Aorta (tissue), 5 donors: Measurements from ENCODE around the gene METAP2. TPM values are rescaled to one million over a fixed set of nuclear protein-coding genes. Genes with fewer than 3 reads are reported as not detected.
A peak's percentile ranks its signal among the peaks of the same experiment; 100 is the strongest.

ENCODE experiments used
- ATAC-seq: fragments of 200-7000 bp; cut with Tn5 transposase; one replicate; pipeline ENCODE4 v1.9.1; 2022; ENCODE audit warnings: moderate library complexity; ENCODE audit not compliant: low FRiP score
- DNase-seq, 2 donors: peaks; one replicate each; pipeline ENCODE4 v3.0.0-alpha.2; 2020
- H3K27ac ChIP-seq, 2 donors: one replicate each; pipeline ENCODE4 v1.5.1; 2013; ENCODE audit warnings: low read length in 2 of 2, mild to moderate bottlenecking in 2 of 2, moderate library complexity in 2 of 2, control low read depth in 1 of 2, inconsistent platforms in 1 of 2, low read depth in 1 of 2
- H3K27me3 ChIP-seq, 2 donors: one replicate each; pipeline ENCODE4 v1.6.1; 2013; ENCODE audit warnings: control low read depth in 1 of 2, low read length in 1 of 2, mild to moderate bottlenecking in 1 of 2, moderate library complexity in 1 of 2; ENCODE audit not compliant: insufficient read depth in 2 of 2, control insufficient read depth in 1 of 2
- H3K36me3 ChIP-seq, 2 donors: one replicate each; pipeline ENCODE4 v1.6.1; 2013; ENCODE audit warnings: control low read depth in 1 of 2, low read length in 1 of 2, mild to moderate bottlenecking in 1 of 2; ENCODE audit not compliant: insufficient read depth in 2 of 2, control insufficient read depth in 1 of 2
- H3K4me1 ChIP-seq, 2 donors: one replicate each; pipeline ENCODE4 v1.6.1; 2013; ENCODE audit warnings: low read length in 2 of 2, control low read depth in 1 of 2, mild to moderate bottlenecking in 1 of 2, moderate library complexity in 1 of 2; ENCODE audit not compliant: insufficient read depth in 2 of 2, control insufficient read depth in 1 of 2
- H3K4me3 ChIP-seq, 2 donors: one replicate each; pipeline ENCODE4 v1.5.1; 2013; ENCODE audit warnings: low read length in 2 of 2, control low read depth in 1 of 2, mild to moderate bottlenecking in 1 of 2
- H3K9me3 ChIP-seq: one replicate; pipeline ENCODE4 v1.6.1; 2013; ENCODE audit warnings: mild to moderate bottlenecking, low read length; ENCODE audit not compliant: control insufficient read depth
- WGBS, 2 donors: extraction: QIAGEN DNeasy Blood & Tissue Kit; methylation state at CpG; one replicate each; pipeline ENCODE4 v1.1.7; 2013; 5-methylcytosine and 5-hydroxymethylcytosine counted together
- intact Hi-C, 2 donors: fragments of 100-400 bp; cut with DNase I; formaldehyde crosslinking; loops; one replicate each; pipeline versions ENCODE4 v1.14.2 to v1.15.0; 2022
- polyA plus RNA-seq, 2 donors: library from polyadenylated mRNA; stranded (reverse); fragments of 200-250 nt; gene quantifications; one replicate each; pipeline ENCODE4 v1.2.3, GENCODE V29; 2013
- total RNA-seq, 2 donors: library from RNA; stranded (reverse); fragmentation: NEBNext Ultra II Directional; extraction: Animal tissue kit (Norgen Biotek cat#: 25700); gene quantifications; one replicate each; pipeline ENCODE4 v1.2.1, GENCODE V29; 2021
- donor health status: healthy with polysubstance abuse.
- donor health status: Bipolar disorder and iron deficiency.
- donor health status: DM: no; HTN: no; CAD: no.
- donor health status: DM: no; HTN: no; CAD: no.
- donor health status: DM: yes; HTN: yes; CAD: no.

METAP2 gene
- total and polyA plus RNA-seq, 4 donors = 55.7 to 106 (median 70.6) TPM

- 88 to 89% methylated on average over 2 of the region's 2 CpGs for WGBS, 2 donors
- no peaks in the 10 kb centered on the region for H3K27me3 ChIP-seq
Measured at GRCh38 chr12:95492462-95492861, 18.5 kb downstream of the METAP2 start.

GRCh38 chr12:95494888-95495287 lies 20.9 kb downstream of the METAP2 start:
- ATAC-seq (no peak), DNase-seq (no peak)
- Histone ChIP-seq H3K4me3 (no peak overlapping the region), H3K36me3 (peaks cover 1 to 3% of the 10 kb centered on the region in 2 donors), H3K27me3 (no peaks in the 10 kb centered on the region), H3K4me1 (no peaks in the 10 kb centered on the region), H3K27ac (no peak overlapping the region), H3K9me3 (no peaks in the 10 kb centered on the region)
- WGBS, 2 donors = 95 to 96% methylated on average over 2 of the region's 2 CpGs
- intact Hi-C loops = no loop called here

More at GRCh38 chr12:95492462-95492861, 18.5 kb downstream of the METAP2 start:
- no peak overlapping the region for H3K27ac ChIP-seq
- no peaks in the 10 kb centered on the region for H3K4me1 ChIP-seq
- intact Hi-C loops = no loop called here
- no peak for DNase-seq
- H3K9me3 ChIP-seq = no peaks in the 10 kb centered on the region
- no peak overlapping the region for H3K4me3 ChIP-seq
- no peak for ATAC-seq
- H3K36me3 ChIP-seq = peaks cover 1 to 3% of the 10 kb centered on the region in 2 donors

GRCh38 chr12:95495433-95495832 lies 21.5 kb downstream of the METAP2 start:
- intact Hi-C loops = no loop called here
- DNase-seq (no peak), ATAC-seq (no peak)
- Histone ChIP-seq H3K36me3 (peaks cover 1 to 3% of the 10 kb centered on the region in 2 donors), H3K27ac (no peak overlapping the region), H3K4me1 (no peaks in the 10 kb centered on the region), H3K27me3 (no peaks in the 10 kb centered on the region), H3K9me3 (no peaks in the 10 kb centered on the region), H3K4me3 (no peak overlapping the region)
- 78 to 90% methylated on average over 1 of the region's 1 CpG for WGBS, 2 donors

DNA sequence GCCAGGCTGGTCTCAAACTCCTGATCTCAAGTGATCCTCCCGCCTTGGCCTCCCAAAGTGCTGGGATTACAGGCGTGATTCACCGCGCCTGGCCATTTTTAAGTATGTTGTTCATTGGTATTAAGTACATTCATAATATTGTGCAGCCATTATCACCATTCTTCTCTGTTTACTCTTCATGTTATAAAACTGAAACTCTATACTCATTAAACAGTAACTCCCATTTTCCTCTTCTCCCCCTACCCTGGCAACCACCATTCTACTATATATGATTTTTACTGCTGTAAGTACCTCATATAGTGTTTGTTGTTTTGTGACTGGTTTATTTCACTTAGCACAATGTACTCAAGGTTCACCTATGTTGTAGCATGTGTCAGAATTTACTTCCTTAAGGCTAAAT lies 23.1 kb downstream of the METAP2 start:
- Histone ChIP-seq H3K27ac (no peak overlapping the region), H3K4me1 (no peaks in the 10 kb centered on the region), H3K27me3 (no peaks in the 10 kb centered on the region), H3K9me3 (no peaks in the 10 kb centered on the region), H3K36me3 (peaks cover 1 to 3% of the 10 kb centered on the region in 2 donors), H3K4me3 (no peak overlapping the region)
- DNase-seq (no peak), ATAC-seq (no peak)
- intact Hi-C loops = no loop called here
- WGBS, 2 donors = 94 to 98% methylated on average over 4 of the region's 4 CpGs

DNA sequence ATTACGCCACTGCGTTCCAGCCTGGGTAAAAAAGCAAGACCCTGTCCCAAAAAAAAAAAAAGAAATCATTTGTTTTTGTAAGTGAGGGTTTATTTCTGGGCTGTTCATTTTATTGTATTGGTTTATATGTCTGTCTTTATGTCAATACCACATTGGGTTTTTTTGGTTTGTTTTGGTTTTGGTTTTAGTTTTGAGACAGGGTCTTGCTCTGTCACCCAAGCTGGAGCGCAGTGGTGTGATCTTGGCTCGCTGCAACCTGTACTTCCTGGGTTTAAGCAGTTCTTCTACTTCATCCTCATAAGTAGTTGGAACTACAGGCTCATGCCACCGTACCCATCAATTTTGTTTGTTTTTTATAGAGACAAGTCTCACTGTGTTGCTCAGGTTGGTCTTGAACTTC lies 25.0 kb downstream of the METAP2 start:
- WGBS, 2 donors = 98% methylated on average over 5 of the region's 5 CpGs
- no peaks in the 10 kb centered on the region for H3K27me3 ChIP-seq
- no peak overlapping the region for H3K27ac ChIP-seq
- no peak overlapping the region for H3K4me3 ChIP-seq
- no peaks in the 10 kb centered on the region for H3K36me3 ChIP-seq
- H3K4me1 ChIP-seq = peaks cover 0 to 1% of the 10 kb centered on the region in 2 donors
- H3K9me3 ChIP-seq = no peaks in the 10 kb centered on the region
- ATAC-seq (no peak), DNase-seq (no peak)
- intact Hi-C loops = no loop called here

DNA sequence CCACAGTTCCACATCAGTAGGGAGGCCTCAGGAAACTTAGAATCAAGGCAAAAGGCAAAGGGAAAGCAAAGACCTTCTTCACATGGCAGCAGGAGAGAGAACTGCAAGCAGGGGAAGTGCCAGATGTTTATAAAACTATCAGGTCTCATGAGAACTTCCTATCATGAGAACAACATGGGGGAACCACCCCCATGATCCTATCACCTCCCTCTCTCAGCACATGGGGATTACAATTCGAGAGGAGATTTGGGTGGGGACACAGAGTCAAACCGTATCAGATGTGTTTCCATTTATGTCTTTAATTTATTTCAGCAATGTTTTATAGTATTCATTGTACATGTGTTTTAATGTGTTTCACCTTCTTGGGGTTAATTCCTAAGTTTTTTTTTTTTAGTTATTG lies 25.8 kb downstream of the METAP2 start:
- H3K27me3 ChIP-seq = no peaks in the 10 kb centered on the region
- H3K9me3 ChIP-seq = no peaks in the 10 kb centered on the region
- DNase-seq (no peak), ATAC-seq (no peak)
- peaks cover 0 to under 1% of the 10 kb centered on the region in 2 donors for H3K36me3 ChIP-seq
- no peak overlapping the region for H3K27ac ChIP-seq
- intact Hi-C loops = no loop called here
- H3K4me3 ChIP-seq = no peak overlapping the region
- peaks cover 0 to 1% of the 10 kb centered on the region in 2 donors for H3K4me1 ChIP-seq
- WGBS, 2 donors = 84 to 96% methylated on average over 2 of the region's 2 CpGs

GRCh38 chr12:95504140-95504539 lies 30.2 kb downstream of the METAP2 start:
- DNase-seq = no peak
- 84 to 90% methylated on average over 4 of the region's 4 CpGs for WGBS, 2 donors
- H3K4me1 ChIP-seq = peaks cover 0 to 1% of the 10 kb centered on the region in 2 donors
- peaks cover 2 to 3% of the 10 kb centered on the region in 2 donors for H3K36me3 ChIP-seq
- H3K9me3 ChIP-seq = no peaks in the 10 kb centered on the region
- ATAC-seq = no peak
- no peak overlapping the region for H3K27ac ChIP-seq
- intact Hi-C loops = no loop called here
- H3K4me3 ChIP-seq = no peak overlapping the region
- H3K27me3 ChIP-seq = no peaks in the 10 kb centered on the region

DNA sequence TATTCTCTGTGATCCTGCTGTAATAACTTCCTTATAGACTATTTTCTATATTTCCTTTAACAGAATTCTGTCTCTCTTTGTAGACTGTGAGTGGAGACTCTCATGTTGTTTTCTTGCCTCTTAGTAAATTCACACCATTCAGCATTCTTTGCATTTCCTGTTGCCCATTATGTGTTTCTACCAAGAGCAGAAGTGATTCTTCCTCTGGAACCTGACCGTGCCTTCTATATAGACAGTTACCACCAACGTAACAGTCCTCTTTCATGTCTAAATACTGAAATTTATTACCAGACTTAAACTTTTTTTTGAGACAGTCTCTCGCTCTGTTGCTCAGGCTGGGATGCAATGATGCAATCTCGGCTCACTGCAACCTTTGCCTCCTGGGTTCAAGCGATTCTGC lies 31.1 kb downstream of the METAP2 start:
- DNase-seq = no peak
- no peaks in the 10 kb centered on the region for H3K9me3 ChIP-seq
- no peak for ATAC-seq
- no peak overlapping the region for H3K4me3 ChIP-seq
- WGBS, 2 donors = 94% methylated on average over 5 of the region's 5 CpGs
- H3K27ac ChIP-seq = no peak overlapping the region
- H3K36me3 ChIP-seq = peaks cover 2 to 3% of the 10 kb centered on the region in 2 donors
- no peaks in the 10 kb centered on the region for H3K27me3 ChIP-seq
- peaks cover 0 to 4% of the 10 kb centered on the region in 2 donors for H3K4me1 ChIP-seq
- intact Hi-C loops = loop anchor here in 1 of 2 donors (5.0 kb wide), 1 partner anchor 33 kb away; the partner anchor contains the start of gene METAP2

GRCh38 chr12:95506707-95507523 lies 33.0 kb downstream of the METAP2 start:
- Histone ChIP-seq H3K4me3 (no peak overlapping the region), H3K36me3 (peaks cover 2 to 3% of the 10 kb centered on the region in 2 donors), H3K4me1 (peaks cover 0 to 7% of the 10 kb centered on the region in 2 donors), H3K27ac (peak overlapping the region in 1 of 2 donors; percentile 12), H3K9me3 (no peaks in the 10 kb centered on the region), H3K27me3 (no peaks in the 10 kb centered on the region)
- intact Hi-C loops = loop anchor here in 1 of 2 donors (5.0 kb wide), 1 partner anchor 35 kb away; the partner anchor contains the start of gene METAP2
- 24 to 25% methylated on average over 10 of the region's 10 CpGs for WGBS, 2 donors
- DNase-seq (no peak), ATAC-seq (no peak)
